Daoy (cell line): ENCODE results near the gene NDUFAF7. TPM values are rescaled to one million over a fixed set of nuclear protein-coding genes. Genes with fewer than 3 reads are reported as not detected.
A peak's percentile ranks its signal among the peaks of the same experiment; 100 is the strongest.
"Not testable (repeated sequence)": the region's sequence is repeated elsewhere in the genome, so short reads cannot be mapped to it uniquely, and the experiment has no call there.

ENCODE experiments used
- DNase-seq: peaks from one replicate; pipeline ENCODE4 v3.0.0-alpha.2; 2015; ENCODE audit warnings: low read depth
- total RNA-seq: library from RNA; depleted of rRNA; stranded (reverse); fragments of >200 nt; shearing (Covaris generic); gene quantifications from 2 replicates; pipeline ENCODE4 v1.2.3, GENCODE V29; 2014

The NDUFAF7 gene
- total RNA-seq, 1 experiment from 2014 or later: 21.3 TPM

- DNase-seq: no peak
Measured at GRCh38 chr2:37215250-37215649, 16.2 kb upstream of the NDUFAF7 start.

DNA sequence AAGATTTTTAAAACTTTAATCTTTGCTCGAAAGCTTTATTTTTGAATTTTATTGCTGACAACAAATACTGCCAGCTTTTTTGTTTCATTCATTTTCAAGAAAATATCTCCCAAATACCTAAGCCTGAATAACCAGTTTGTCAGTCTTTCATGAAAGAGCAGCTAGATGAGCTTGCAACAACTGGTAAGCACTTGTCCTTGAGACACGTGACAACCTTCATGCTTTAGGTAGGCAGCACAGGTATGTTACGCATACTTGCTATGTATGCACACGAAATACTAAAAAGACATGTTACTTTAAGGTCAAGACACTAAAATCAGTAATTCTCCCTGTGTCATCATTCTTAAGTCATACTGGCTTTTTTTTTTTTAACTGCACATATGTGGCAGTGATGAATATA lies 12.4 kb upstream of the NDUFAF7 start:
- no peak for DNase-seq

GRCh38 chr2:37223131-37223530 lies 8.3 kb upstream of the NDUFAF7 start:
- DNase-seq: no peak

DNA sequence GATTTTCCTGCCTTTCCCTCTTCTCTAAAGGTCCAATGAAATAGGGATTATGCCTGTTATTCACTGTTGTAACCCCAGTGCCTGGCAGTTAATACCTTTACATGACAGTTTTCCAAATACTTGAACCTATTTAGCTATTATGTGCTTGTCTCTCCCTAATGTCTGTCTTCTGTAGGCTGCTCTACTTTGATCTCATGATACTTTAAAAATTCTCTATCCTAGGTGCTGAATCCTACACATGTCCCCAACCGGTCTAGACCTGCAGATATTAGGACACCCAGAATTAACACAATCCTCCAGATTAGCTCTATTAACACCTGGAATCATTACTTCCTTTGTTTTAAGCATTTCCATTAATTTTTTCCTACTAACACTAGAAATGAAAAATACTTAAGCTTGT lies 7.4 kb upstream of the NDUFAF7 start:
- DNase-seq: no peak

GRCh38 chr2:37225129-37225528 lies 6.3 kb upstream of the NDUFAF7 start:
- not testable (repeated sequence) for DNase-seq

- no peak for DNase-seq
Measured at GRCh38 chr2:37226863-37227262, 4.6 kb upstream of the NDUFAF7 start.

- DNase-seq: no peak
Measured at GRCh38 chr2:37228788-37229187, 2.7 kb upstream of the NDUFAF7 start.

- DNase-seq: peak; percentile 14
Measured at GRCh38 chr2:37230581-37230980, 877 bp upstream of the NDUFAF7 start.

GRCh38 chr2:37232131-37232933 lies 874 bp downstream of the NDUFAF7 start:
- DNase-seq: peak; percentile 23

DNA sequence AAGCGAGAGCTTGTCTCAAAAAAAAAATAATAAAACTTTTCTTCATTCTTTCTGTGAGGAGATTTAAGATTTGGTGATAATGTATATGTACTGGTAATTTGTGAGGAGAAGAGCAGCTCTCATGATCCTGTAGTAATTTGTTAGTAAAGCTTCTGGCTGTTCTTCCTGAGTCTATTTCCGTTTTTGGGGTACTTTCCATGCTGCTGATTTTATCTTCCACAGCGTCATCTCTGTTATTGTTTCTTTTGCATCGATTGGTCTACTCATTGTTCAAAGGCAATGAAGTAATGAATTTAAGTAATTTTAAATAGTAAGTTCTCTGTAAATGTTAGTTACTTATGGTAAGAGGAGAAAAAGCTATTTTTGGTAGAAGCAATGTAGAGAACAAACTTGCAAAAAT lies 12.0 kb downstream of the NDUFAF7 start:
- DNase-seq: no peak

DNA sequence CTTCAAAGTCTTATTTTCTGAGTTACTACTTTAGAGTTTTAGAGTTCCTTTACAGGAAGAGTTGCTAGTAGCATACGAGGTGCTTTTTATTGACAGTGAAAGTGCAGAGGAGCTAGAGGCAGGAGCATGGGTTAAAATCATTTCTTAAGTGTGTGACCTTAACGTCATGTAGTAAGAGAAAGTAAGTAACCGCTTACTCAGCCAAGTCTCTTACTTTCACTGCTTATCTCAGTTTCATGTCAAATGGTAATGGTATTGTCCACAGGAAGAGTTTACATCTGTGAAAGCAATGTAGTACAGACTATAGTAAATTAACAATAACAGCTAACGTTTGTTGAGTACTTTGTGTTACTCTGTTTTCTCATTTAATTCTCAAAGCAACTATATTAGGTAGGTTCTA lies 12.6 kb downstream of the NDUFAF7 start:
- DNase-seq: no peak

GRCh38 chr2:37244755-37245154 lies 13.3 kb downstream of the NDUFAF7 start:
- no peak for DNase-seq

DNA sequence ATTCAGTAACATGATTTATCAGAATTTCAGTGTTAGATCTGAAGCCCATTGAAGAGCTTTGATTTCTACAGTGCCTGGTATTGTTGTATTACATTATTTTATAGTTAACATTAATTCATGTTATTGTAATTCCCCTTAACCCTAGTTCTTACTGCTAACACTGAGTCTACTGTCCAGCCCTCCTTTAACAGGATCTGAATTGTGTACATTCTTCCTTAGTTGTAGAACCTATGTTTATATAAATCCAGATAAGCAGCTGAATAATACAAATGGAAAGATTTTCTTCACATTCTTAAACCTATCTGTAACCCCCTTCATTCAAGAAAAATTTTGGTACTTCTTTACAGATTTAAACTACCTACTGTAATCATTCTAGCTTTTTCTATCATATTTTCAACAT lies 14.7 kb downstream of the NDUFAF7 start:
- no peak for DNase-seq

DNA sequence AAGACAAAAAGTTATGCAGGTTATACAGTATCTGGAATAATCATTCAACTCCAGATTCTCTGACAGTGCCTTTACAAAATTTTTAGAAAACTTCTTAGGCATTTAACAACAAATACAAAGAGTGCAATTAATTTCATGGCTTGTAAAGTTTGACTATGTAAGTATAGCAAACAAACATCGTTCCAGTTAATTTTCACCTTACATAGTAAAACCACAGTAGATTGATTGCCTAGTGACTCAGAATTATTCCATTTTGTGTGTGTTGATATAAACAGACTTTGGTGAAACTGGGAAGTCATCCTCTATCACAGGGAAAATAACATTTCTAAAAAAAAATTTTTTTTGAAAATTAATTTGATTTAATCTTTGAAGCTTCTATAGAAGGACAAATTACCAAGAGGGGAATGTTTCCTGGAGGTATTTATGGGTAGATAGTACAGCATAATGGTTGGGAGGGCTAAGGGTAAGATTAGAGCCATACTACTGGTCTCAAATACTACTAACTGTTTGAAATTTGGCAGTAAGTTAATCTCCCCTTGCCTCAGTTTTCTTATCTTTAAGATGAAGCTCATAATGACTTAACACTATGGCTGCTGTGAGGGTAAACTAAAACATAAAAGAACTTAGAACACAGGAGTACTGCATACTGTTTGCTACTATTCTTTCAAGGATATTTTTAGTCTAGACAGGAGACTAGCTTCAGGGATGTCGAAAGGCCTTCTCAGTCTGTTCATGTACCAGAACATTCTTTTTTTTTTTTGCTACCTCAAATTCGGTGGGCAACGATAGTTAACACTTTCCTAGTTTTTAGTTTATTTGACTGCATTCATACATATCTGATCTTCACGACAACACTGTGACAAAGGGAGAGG lies 19.6 kb downstream of the NDUFAF7 start:
- DNase-seq: no peak

GRCh38 chr2:37262522-37262921 lies 31.1 kb downstream of the NDUFAF7 start:
- DNase-seq: no peak

- no peak for DNase-seq
Measured at GRCh38 chr2:37263839-37264238, 32.4 kb downstream of the NDUFAF7 start.

- DNase-seq: no peak
Measured at GRCh38 chr2:37267685-37268084, 36.2 kb downstream of the NDUFAF7 start.

- DNase-seq: no peak
Measured at GRCh38 chr2:37268111-37268510, 36.7 kb downstream of the NDUFAF7 start.

- no peak for DNase-seq
Measured at GRCh38 chr2:37271376-37272067, 40.1 kb downstream of the NDUFAF7 start.

- no peak for DNase-seq
Measured at GRCh38 chr2:37274359-37274965, 43.0 kb downstream of the NDUFAF7 start.

DNA sequence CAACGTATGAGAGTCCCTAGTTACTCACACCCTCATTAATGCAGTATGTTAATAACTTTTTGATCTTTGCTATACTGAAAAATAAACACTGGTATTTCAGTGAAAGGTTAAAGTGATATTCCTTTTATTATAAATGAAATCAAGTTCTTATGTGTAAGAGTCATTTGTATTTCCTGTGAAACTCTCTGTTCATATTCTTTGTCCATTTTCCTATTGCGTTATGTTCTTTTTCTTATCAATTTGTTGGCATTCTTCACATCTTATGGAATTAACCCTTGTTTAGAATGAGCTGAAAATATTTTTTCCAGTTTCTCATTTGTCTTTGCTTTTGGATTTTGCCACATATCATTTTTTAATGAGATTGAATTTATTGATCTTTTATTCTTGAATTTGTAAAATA lies 44.8 kb downstream of the NDUFAF7 start:
- no peak for DNase-seq

DNA sequence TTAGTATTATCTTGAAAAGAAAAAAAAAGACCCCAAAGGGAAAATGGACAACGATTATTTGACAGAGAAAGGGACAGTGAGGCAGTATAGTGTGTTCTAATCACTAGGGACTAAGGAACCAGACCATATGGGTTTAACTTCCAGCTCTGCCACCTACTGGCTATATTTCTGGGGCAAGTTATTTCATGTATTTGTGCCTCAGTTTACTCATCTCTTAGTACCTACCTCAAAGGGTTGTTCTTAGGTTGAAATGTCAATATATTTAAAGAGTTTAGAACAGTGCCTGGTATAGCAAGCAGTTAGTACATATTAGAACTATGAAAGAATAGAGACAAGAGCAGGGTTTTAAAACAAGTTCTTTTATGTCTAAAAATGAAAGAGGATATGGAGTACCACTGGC lies 50.5 kb downstream of the NDUFAF7 start:
- DNase-seq: no peak
